ENCODE results near the gene TGFBR1.

DNA sequence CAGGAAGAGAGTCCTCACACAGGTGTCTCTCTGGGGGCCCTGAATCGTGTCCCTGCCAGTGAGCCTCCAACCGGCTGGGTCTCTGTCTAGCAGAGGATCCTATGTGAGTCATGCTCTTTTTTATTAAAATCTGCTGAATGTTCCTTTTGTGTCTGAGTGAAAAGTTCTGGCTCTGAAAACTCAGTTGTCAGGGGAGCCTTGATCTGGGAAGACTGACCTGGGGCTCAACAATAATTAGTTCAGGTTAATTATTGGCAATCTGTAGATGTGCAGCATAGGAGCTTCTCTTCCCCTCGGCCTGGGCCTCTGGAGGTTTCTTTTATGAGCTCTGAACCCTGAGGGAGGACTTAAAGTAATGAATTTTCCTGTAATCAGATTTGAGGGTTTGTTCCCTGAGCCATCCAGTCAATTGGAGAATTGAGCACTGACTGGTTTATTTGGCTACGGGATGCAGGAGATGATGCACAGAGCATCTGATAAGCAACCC lies 71.7 kb downstream of the TGFBR1 start:
- TF ChIP-seq POLR2A (IDR thresholded peaks at IDR 0.05), result no peak
- TF ChIP-seq, protein P1, sequence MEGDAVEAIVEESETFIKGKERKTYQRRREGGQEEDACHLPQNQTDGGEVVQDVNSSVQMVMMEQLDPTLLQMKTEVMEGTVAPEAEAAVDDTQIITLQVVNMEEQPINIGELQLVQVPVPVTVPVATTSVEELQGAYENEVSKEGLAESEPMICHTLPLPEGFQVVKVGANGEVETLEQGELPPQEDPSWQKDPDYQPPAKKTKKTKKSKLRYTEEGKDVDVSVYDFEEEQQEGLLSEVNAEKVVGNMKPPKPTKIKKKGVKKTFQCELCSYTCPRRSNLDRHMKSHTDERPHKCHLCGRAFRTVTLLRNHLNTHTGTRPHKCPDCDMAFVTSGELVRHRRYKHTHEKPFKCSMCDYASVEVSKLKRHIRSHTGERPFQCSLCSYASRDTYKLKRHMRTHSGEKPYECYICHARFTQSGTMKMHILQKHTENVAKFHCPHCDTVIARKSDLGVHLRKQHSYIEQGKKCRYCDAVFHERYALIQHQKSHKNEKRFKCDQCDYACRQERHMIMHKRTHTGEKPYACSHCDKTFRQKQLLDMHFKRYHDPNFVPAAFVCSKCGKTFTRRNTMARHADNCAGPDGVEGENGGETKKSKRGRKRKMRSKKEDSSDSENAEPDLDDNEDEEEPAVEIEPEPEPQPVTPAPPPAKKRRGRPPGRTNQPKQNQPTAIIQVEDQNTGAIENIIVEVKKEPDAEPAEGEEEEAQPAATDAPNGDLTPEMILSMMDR (IDR thresholded peaks at IDR 0.05), result no peak
